Smooth muscle cell (in vitro differentiated cells): ENCODE data around the gene ZKSCAN3. TPM values are rescaled to one million over a fixed set of nuclear protein-coding genes. Genes with fewer than 3 reads are reported as not detected.
A peak's percentile ranks its signal among the peaks of the same experiment; 100 is the strongest.

Experiments used
- DNase-seq: peaks from one replicate; lab custom pipeline; 2025; ENCODE audit not compliant: unreplicated experiment; lab: John Stamatoyannopoulos, UW
- H2AFZ ChIP-seq: fragments of 200-600 bp; sonication (generic); 2 replicates; pipeline ENCODE4 v1.6.0; 2016; ENCODE audit warnings: antibody characterized with exemption, low read depth, mild to moderate bottlenecking
- H3F3A ChIP-seq: fragments of 200-600 bp; sonication (generic); 2 replicates; pipeline ENCODE4 v1.6.0; 2017; ENCODE audit warnings: antibody characterized with exemption, low read depth
- H3K27ac ChIP-seq: fragments of 200-600 bp; sonication (generic); 2 replicates; pipeline ENCODE4 v1.5.1; 2016; ENCODE audit warnings: low read depth, mild to moderate bottlenecking
- H3K27me3 ChIP-seq: fragments of 200-600 bp; sonication (generic); 2 replicates; pipeline ENCODE4 v1.6.1; 2016; ENCODE audit warnings: low read depth, mild to moderate bottlenecking
- H3K36me3 ChIP-seq: fragments of 200-600 bp; sonication (generic); 2 replicates; pipeline ENCODE4 v1.5.1; 2016; ENCODE audit warnings: low read depth
- H3K4me1 ChIP-seq: fragments of 200-600 bp; sonication (generic); 2 replicates; pipeline ENCODE4 v1.5.1; 2016; ENCODE audit warnings: low read depth
- H3K4me2 ChIP-seq: fragments of 200-600 bp; sonication (generic); 2 replicates; pipeline ENCODE4 v1.6.0; 2016; ENCODE audit warnings: mild to moderate bottlenecking
- H3K4me3 ChIP-seq: fragments of 200-600 bp; sonication (generic); 2 replicates; pipeline ENCODE4 v1.5.1; 2016; ENCODE audit warnings: mild to moderate bottlenecking
- H3K79me2 ChIP-seq: fragments of 200-600 bp; sonication (generic); 2 replicates; pipeline ENCODE4 v1.6.0; 2016; ENCODE audit warnings: low read depth, mild to moderate bottlenecking
- H3K9ac ChIP-seq: fragments of 200-600 bp; sonication (generic); 2 replicates; pipeline ENCODE4 v1.6.0; 2016; ENCODE audit warnings: low read depth
- H3K9me3 ChIP-seq: fragments of 200-600 bp; sonication (generic); replicated peaks from 2 replicates; pipeline ENCODE4 v1.5.1; 2016; ENCODE audit warnings: low read depth
- H4K20me1 ChIP-seq: fragments of 200-600 bp; sonication (generic); 2 replicates; pipeline ENCODE4 v1.6.0; 2016; ENCODE audit warnings: low read depth
- WGBS: methylation state at CpG from one replicate; pipeline ENCODE4 v1.1.7; 2016; ENCODE audit warnings: low lambda C conversion rate; 5-methylcytosine and 5-hydroxymethylcytosine counted together
- polyA plus RNA-seq: library from polyadenylated mRNA; unstranded; fragments of >200 nt; fragmentation: Nextera tagmentation; extraction: Ambion mirVana; gene quantifications from 2 replicates; pipeline ENCODE4 v1.2.1, GENCODE V29; 2016
- total RNA-seq: library from RNA; depleted of rRNA; stranded (reverse); fragments of >200 nt; gene quantifications from 2 replicates; pipeline ENCODE4 v1.2.3, GENCODE V29; 2014
- TF ChIP-seq, protein P1 (sequence below): fragments of 200-600 bp; sonication (generic); IDR thresholded peaks from 2 replicates; pipeline ENCODE4 v1.5.1; 2017; ENCODE audit warnings: borderline replicate concordance, mild to moderate bottlenecking, antibody characterized with exemption; ENCODE audit not compliant: insufficient read depth, poor library complexity, severe bottlenecking

The ZKSCAN3 gene
- total and polyA plus RNA-seq, 2 experiments from 2014 or later, result 3.6 to 5.2 TPM

DNA sequence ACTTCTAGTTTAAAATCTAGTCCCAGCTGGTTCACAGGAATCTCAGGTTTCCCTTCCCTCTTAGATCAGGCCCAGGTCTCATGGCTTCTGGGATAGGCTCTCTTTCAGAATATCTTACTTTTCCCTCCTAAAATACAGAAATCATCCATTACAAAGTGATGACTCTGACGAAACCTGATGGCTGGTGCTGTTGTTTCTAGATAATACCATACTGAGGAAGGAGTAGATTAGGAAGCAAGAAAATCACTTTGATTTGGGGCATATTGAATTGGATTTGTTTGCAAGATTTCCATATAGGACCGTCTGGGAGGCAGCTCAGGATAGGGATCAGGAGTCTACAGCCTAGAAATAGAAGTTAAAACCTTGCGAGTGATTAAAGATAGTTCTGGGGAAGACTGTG is 3.6 kb downstream of the ZKSCAN3 start:
- Histone ChIP-seq H3K36me3 (no peaks in the 10 kb centered on the region), H3K4me1 (peaks cover 8% of the 10 kb centered on the region), H2AFZ (no peak overlapping the region), H3K9ac (no peak overlapping the region), H3K4me3 (no peak overlapping the region), H3K27ac (no peak overlapping the region), H3K27me3 (no peaks in the 10 kb centered on the region), H4K20me1 (peaks cover 5% of the 10 kb centered on the region), H3K79me2 (peaks cover 32% of the 10 kb centered on the region), H3K9me3 (no peaks in the 10 kb centered on the region), H3K4me2 (no peak overlapping the region), H3F3A (no peaks in the 10 kb centered on the region)
- no peak for DNase-seq
- TF ChIP-seq, protein P1, sequence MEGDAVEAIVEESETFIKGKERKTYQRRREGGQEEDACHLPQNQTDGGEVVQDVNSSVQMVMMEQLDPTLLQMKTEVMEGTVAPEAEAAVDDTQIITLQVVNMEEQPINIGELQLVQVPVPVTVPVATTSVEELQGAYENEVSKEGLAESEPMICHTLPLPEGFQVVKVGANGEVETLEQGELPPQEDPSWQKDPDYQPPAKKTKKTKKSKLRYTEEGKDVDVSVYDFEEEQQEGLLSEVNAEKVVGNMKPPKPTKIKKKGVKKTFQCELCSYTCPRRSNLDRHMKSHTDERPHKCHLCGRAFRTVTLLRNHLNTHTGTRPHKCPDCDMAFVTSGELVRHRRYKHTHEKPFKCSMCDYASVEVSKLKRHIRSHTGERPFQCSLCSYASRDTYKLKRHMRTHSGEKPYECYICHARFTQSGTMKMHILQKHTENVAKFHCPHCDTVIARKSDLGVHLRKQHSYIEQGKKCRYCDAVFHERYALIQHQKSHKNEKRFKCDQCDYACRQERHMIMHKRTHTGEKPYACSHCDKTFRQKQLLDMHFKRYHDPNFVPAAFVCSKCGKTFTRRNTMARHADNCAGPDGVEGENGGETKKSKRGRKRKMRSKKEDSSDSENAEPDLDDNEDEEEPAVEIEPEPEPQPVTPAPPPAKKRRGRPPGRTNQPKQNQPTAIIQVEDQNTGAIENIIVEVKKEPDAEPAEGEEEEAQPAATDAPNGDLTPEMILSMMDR, result no peak
- 94% methylated on average over 3 of the region's 3 CpGs for WGBS

DNA sequence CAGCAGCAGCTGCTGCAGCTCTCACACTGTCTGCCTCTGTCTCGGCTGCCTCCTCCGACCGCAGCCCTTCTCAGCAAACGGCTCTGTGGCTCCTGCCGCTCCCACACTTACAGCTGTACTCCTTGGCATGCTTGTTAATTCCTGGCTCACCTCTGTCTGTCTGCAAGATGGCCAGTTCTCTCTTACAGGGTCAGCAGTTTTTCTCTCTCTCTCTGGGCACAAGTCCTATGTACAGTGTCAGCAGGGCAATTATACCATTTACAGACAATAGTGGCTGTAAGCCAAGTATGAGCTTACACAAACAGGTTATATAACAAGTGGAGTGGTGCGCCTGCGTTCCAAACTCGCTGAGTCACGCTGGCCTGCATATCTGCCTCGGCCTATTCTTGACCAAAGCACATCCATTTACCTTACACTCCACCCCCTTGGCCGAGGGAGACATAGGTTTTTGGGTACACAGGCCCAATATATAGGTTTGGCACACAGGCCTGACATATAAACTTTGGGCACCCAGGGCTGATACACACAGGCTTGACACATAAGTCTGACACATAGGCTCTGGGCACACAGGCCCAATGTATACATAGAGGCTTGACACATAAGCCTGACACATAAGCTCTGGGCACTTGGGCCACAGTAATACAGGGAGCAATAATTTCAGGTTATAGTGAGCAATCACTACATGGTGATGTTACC is 4.4 kb downstream of the ZKSCAN3 start:
- TF ChIP-seq, protein P1, result no peak
- no peak overlapping the region for H3K27ac ChIP-seq
- DNase-seq, result no peak
- peaks cover 32% of the 10 kb centered on the region for H3K79me2 ChIP-seq
- H3K4me3 ChIP-seq, result no peak overlapping the region
- 85% methylated on average over 11 of the region's 11 CpGs for WGBS
- no peaks in the 10 kb centered on the region for H3F3A ChIP-seq
- H2AFZ ChIP-seq, result no peak overlapping the region
- peaks cover 8% of the 10 kb centered on the region for H3K4me1 ChIP-seq
- H3K27me3 ChIP-seq, result no peaks in the 10 kb centered on the region
- no peak overlapping the region for H3K9ac ChIP-seq
- H4K20me1 ChIP-seq, result peaks cover 5% of the 10 kb centered on the region
- no peaks in the 10 kb centered on the region for H3K9me3 ChIP-seq
- H3K36me3 ChIP-seq, result no peaks in the 10 kb centered on the region
- H3K4me2 ChIP-seq, result no peak overlapping the region

DNA sequence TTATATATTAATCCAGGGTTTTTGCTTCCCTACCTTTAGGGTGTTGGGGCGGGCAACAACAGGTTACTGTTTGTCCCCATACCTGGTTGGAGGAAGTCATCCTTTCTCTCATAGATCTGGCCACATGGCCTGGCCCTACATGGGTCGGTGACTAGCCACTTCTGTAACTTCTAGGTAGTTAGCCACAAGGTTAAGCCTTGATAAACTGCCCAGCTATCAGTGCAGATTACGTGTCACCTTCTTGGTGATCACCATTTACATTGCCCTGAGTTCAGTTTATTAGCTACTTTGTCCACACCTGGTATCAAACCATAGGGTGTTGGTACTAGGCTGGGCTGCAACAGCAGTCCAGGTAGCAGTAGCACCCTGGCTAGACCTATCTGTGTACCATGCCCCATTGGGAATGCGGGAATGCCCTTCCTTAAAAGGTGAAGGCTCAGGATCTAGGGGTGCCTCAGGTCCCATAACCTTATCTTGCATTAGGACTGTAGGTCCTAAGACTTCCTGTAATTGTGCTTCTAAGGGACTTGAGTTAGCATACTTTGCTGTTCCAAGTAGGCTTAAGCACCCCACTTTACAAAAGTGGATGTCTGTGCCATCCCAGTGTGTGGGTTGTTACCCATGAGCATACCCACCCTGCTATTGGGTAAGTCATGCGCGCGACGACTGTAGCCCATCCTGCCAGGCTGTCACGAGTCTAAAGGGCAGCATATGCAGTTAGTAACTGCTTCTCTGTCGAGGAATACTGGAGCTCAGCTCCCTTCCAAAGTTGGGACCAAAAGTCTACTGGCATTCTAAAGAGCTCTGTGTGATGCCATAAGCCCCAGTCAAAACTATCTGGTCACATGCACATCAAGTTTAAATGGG is 5.2 kb downstream of the ZKSCAN3 start:
- Histone ChIP-seq H3F3A (no peaks in the 10 kb centered on the region), H3K9me3 (no peaks in the 10 kb centered on the region), H3K4me1 (peaks cover 8% of the 10 kb centered on the region), H4K20me1 (peaks cover 5% of the 10 kb centered on the region), H3K27ac (no peak overlapping the region), H3K9ac (peak overlapping the region; percentile 19), H3K4me2 (peak overlapping the region; percentile 90), H3K27me3 (no peaks in the 10 kb centered on the region), H3K4me3 (peak overlapping the region; percentile 63), H2AFZ (no peak overlapping the region), H3K79me2 (peaks cover 32% of the 10 kb centered on the region), H3K36me3 (no peaks in the 10 kb centered on the region)
- no peak for DNase-seq
- TF ChIP-seq, protein P1, result no peak
- 91% methylated on average over 10 of the region's 10 CpGs for WGBS
